Activated B cell treated with CpG ODN at 0.5 μM for 24 hours (primary cell): ENCODE data around the gene SERGEF. TPM values are rescaled to one million over a fixed set of nuclear protein-coding genes. Genes with fewer than 3 reads are reported as not detected.

Source experiments
- ATAC-seq: fragments of 200-7000 bp; cut with Tn5 transposase; one replicate; pipeline ENCODE4 v1.10.0; 2021; ENCODE audit warnings: low read depth, mild to moderate bottlenecking, moderate library complexity
- CTCF ChIA-PET: fragments of 350-600 bp; sonication (Branson Sonifier 250); formaldehyde crosslinking; loops from one replicate; lab custom pipeline; 2021; ENCODE audit warnings: antibody characterized with exemption; lab: Charles Lee
- POLR2A ChIA-PET: fragments of 350-600 bp; sonication (Branson Sonifier 250); formaldehyde crosslinking; loops from one replicate; lab custom pipeline; 2021; ENCODE audit warnings: antibody characterized with exemption; lab: Charles Lee
- DNase-seq: peaks from one replicate; pipeline ENCODE4 v3.0.0; 2022
- H3K27ac Mint-ChIP-seq: one replicate; pipeline ENCODE4 v1.8.0; 2020; ENCODE audit warnings: mixed read lengths
- H3K27me3 Mint-ChIP-seq: one replicate; pipeline ENCODE4 v1.8.0; 2021; ENCODE audit warnings: mixed read lengths
- H3K36me3 Mint-ChIP-seq: one replicate; pipeline ENCODE4 v1.8.0; 2021; ENCODE audit warnings: low read depth, mixed read lengths
- H3K4me1 Mint-ChIP-seq: one replicate; pipeline ENCODE4 v1.8.0; 2021; ENCODE audit warnings: mixed read lengths
- H3K4me3 Mint-ChIP-seq: one replicate; pipeline ENCODE4 v1.8.0; 2020; ENCODE audit warnings: mild to moderate bottlenecking, mixed read lengths
- H3K9me3 Mint-ChIP-seq: one replicate; pipeline ENCODE4 v1.8.0; 2020; ENCODE audit warnings: mixed read lengths
- intact Hi-C: fragments of 100-400 bp; cut with micrococcal nuclease; formaldehyde crosslinking; loops from one replicate; pipeline ENCODE4 v1.15.1; 2024
- total RNA-seq: library from RNA; stranded (reverse); gene quantifications from 2 replicates; pipeline ENCODE4 v1.2.3, GENCODE V29; 2022
- TF ChIP-seq, protein P1 (sequence below): fragments of 200-600 bp; IDR thresholded peaks from one replicate; pipeline ENCODE4 v1.8.0; 2022; ENCODE audit warnings: antibody characterized with exemption, mild to moderate bottlenecking

The SERGEF gene
- total RNA-seq, 1 donor from 2014 or later, result 38.4 TPM

DNA sequence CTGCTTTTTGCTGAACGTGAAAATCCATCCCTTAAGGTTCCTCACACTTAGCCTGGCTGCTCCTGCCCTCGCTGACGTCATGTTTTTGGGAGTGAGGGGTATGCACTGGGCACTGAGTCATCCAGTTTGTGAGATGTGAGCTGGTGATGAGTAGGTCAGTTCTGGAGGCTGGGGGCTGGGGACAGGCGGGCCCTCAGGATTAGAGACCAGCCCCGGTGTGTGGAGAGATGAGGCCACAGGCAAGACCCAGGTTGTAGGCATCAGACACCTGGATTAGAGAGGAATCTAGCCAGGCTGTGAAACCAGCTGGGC is 269.1 kb downstream of the SERGEF start:
- TF ChIP-seq, protein P1, sequence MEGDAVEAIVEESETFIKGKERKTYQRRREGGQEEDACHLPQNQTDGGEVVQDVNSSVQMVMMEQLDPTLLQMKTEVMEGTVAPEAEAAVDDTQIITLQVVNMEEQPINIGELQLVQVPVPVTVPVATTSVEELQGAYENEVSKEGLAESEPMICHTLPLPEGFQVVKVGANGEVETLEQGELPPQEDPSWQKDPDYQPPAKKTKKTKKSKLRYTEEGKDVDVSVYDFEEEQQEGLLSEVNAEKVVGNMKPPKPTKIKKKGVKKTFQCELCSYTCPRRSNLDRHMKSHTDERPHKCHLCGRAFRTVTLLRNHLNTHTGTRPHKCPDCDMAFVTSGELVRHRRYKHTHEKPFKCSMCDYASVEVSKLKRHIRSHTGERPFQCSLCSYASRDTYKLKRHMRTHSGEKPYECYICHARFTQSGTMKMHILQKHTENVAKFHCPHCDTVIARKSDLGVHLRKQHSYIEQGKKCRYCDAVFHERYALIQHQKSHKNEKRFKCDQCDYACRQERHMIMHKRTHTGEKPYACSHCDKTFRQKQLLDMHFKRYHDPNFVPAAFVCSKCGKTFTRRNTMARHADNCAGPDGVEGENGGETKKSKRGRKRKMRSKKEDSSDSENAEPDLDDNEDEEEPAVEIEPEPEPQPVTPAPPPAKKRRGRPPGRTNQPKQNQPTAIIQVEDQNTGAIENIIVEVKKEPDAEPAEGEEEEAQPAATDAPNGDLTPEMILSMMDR, result no peak
- CTCF ChIA-PET, result no interaction called here
- H3K4me3 Mint-ChIP-seq, result no peak overlapping the region
- no peaks in the 10 kb centered on the region for H3K4me1 Mint-ChIP-seq
- intact Hi-C loops, result no loop called here
- no peaks in the 10 kb centered on the region for H3K36me3 Mint-ChIP-seq
- H3K9me3 Mint-ChIP-seq, result no peaks in the 10 kb centered on the region
- ATAC-seq (no peak), DNase-seq (no peak)
- peaks cover 19% of the 10 kb centered on the region for H3K27me3 Mint-ChIP-seq
- H3K27ac Mint-ChIP-seq, result no peak overlapping the region
- POLR2A ChIA-PET, result no interaction called here

DNA sequence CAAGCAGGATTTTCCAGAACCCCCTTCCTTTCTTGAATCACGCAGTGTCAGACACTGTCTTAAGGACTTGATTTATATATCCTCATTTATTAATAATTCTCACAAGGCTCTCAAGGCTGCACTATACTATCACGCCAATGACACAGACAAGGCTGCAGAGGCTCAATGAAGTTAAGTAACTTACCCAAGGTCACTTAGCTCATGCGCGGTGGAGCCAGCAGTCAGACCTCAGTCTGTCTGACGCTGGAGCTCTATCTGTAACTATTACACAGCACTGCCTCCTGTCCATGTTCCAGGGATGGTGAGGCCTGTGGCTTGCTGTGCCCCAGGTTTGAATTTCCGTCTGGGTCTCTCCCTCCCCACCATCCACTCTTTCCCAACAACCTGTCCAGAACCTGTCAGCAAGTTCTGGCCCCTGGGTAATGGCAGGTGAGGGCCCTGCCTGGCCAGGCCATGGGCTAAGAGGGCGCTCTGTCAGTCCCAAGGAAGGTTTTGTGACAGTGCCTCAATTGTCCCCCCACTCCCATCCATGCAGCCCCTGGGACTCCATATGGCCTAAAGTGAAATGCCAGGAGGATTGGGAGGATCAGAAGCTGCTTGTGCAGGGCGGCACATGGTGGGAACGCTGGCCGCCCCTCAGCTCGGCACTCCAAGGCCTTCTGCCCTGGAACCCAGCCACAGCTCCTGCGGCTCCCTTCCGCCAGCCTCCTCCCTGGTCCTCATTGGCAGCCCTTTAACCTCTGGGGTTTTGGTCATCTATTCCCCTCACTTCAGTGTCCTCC is 269.6 kb downstream of the SERGEF start:
- H3K4me1 Mint-ChIP-seq, result no peaks in the 10 kb centered on the region
- CTCF ChIA-PET, result no interaction called here
- POLR2A ChIA-PET, result no interaction called here
- peaks cover 19% of the 10 kb centered on the region for H3K27me3 Mint-ChIP-seq
- ATAC-seq, result no peak
- intact Hi-C loops, result no loop called here
- H3K27ac Mint-ChIP-seq, result no peak overlapping the region
- TF ChIP-seq, protein P1, result no peak
- no peaks in the 10 kb centered on the region for H3K36me3 Mint-ChIP-seq
- H3K4me3 Mint-ChIP-seq, result no peak overlapping the region
- no peak for DNase-seq
- H3K9me3 Mint-ChIP-seq, result no peaks in the 10 kb centered on the region

DNA sequence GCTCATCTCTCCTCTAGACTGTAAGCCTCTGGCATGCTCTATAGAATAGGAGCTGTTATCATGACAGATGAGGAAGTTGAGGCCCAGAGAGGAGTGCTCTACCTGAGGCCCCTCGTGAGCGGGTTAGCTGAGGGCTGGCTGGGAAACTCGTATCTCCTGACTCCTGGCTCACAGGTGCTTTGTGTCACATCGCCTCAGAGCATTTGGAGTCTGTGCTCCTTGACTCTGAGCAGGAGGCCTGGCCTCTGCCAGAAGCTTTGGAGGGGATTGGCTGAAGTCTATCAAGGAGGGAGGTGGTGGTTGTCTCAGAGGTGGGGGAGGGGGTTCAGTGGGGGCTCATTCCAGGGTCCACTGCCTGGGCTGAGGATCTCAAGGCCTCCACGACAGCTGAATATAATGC is 270.8 kb downstream of the SERGEF start:
- intact Hi-C loops, result no loop called here
- H3K4me1 Mint-ChIP-seq, result no peaks in the 10 kb centered on the region
- ChIA-PET POLR2A (no interaction called here), CTCF (interaction anchor here (0.7 kb wide), 1 partner anchor 11 kb away, joined by 3 read pairs; no protein-coding TSS in a partner anchor)
- no peak for DNase-seq
- no peaks in the 10 kb centered on the region for H3K36me3 Mint-ChIP-seq
- TF ChIP-seq, protein P1, result no peak
- H3K9me3 Mint-ChIP-seq, result no peaks in the 10 kb centered on the region
- no peak overlapping the region for H3K27ac Mint-ChIP-seq
- H3K4me3 Mint-ChIP-seq, result no peak overlapping the region
- no peak for ATAC-seq
- peaks cover 25% of the 10 kb centered on the region for H3K27me3 Mint-ChIP-seq

DNA sequence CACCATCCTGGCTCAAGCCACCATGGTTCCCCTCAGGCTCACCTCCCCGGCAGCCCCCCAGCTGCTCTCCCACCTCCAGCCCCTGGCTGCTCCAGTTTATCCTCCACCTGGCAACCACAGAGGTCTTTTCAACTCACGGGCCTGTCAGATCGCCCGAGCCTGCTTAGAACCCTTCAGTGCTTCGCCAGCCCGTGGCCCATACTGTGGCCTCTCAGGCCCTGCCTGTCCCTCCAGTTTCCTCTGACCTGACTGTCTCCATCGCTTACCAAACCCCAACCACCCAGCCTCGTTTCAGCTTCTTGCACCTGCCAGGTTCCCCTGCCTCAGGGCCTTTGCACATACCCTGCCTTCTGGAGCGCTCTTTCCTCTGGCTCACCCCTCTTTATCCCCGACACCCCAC is 271.4 kb downstream of the SERGEF start:
- Mint-ChIP-seq H3K36me3 (no peaks in the 10 kb centered on the region), H3K27ac (no peak overlapping the region), H3K4me3 (no peak overlapping the region), H3K4me1 (no peaks in the 10 kb centered on the region), H3K9me3 (no peaks in the 10 kb centered on the region), H3K27me3 (peaks cover 25% of the 10 kb centered on the region)
- TF ChIP-seq, protein P1, result no peak
- intact Hi-C loops, result no loop called here
- DNase-seq, result no peak
- ChIA-PET POLR2A (no interaction called here), CTCF (no interaction called here)
- ATAC-seq, result no peak

DNA sequence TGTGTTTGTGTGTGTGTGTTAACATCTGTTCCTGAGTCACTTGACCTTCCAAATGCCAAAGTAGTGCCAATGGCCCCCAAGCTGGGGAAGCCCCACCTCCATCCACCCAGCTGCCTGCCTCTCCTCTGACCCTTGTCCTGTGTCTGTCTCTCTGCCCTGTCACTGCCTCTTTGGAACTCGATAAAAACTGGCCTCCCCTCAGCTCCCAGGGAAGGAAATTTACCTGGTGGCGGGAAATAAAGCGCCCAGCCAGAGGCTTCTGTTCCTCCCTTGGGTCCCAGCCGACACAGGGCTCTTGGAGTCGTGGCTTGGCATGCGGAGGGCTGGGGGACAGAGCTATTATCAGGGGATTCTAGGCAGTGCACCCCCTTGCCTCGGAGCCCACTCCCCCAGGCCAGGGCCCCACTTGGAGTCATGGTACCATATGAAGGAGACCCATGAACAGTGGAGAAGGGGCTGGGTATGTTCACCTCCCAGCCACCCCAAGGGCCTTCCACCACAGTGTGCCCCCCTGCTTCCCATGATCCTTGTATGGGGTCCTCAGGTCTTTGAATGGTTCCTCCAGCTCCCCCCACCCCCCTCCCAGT is 272.1 kb downstream of the SERGEF start:
- Mint-ChIP-seq H3K4me3 (no peak overlapping the region), H3K4me1 (no peaks in the 10 kb centered on the region), H3K27me3 (peaks cover 26% of the 10 kb centered on the region), H3K9me3 (no peaks in the 10 kb centered on the region), H3K36me3 (no peaks in the 10 kb centered on the region), H3K27ac (no peak overlapping the region)
- POLR2A ChIA-PET, result no interaction called here
- ATAC-seq, result no peak
- DNase-seq, result no peak
- CTCF ChIA-PET, result interaction anchor here (1.3 kb wide), 1 partner anchor 9 kb away, joined by 6 read pairs; no protein-coding TSS in a partner anchor
- TF ChIP-seq, protein P1, result no peak
- intact Hi-C loops, result no loop called here
